Psoas muscle (tissue), 8 donors: ENCODE results near the gene CSRP2. TPM values are rescaled to one million over a fixed set of nuclear protein-coding genes. Genes with fewer than 3 reads are reported as not detected.

ENCODE experiments used
- ATAC-seq, 4 donors: fragments of 200-7000 bp; cut with Tn5 transposase; one replicate each; pipeline ENCODE4 v1.9.1; 2020; ENCODE audit warnings: moderate library complexity in 3 of 4, mild to moderate bottlenecking in 2 of 4
- DNase-seq, 2 donors: peaks; one replicate each; pipeline ENCODE4 v3.0.0-alpha.2; 2020
- H3K27ac ChIP-seq: fragments of 200-600 bp; one replicate; pipeline ENCODE4 v1.8.0; 2022
- H3K27me3 ChIP-seq, 3 donors: fragments of 200-600 bp in 1 of 3; one replicate each; pipeline versions ENCODE4 v1.6.1 to v1.8.0; 2013 to 2022; ENCODE audit warnings: low read length in 2 of 3, mild to moderate bottlenecking in 2 of 3, moderate library complexity in 1 of 3; ENCODE audit not compliant: insufficient read depth in 3 of 3
- H3K36me3 ChIP-seq, 2 donors: fragments of 200-600 bp in 1 of 2; one replicate each; pipeline versions ENCODE4 v1.6.1 to v1.8.0; 2013 to 2022; ENCODE audit warnings: low read depth in 1 of 2, mild to moderate bottlenecking in 1 of 2, moderate library complexity in 1 of 2; ENCODE audit not compliant: insufficient read depth in 1 of 2
- H3K4me1 ChIP-seq: fragments of 200-600 bp; one replicate; pipeline ENCODE4 v1.8.0; 2022
- H3K4me3 ChIP-seq: fragments of 200-600 bp; one replicate; pipeline ENCODE4 v1.8.0; 2022; ENCODE audit warnings: mild to moderate bottlenecking
- H3K9me3 ChIP-seq: fragments of 200-600 bp; one replicate; pipeline ENCODE4 v1.8.0; 2022
- CTCF ChIP-seq: fragments of 200-600 bp; IDR thresholded peaks from one replicate; pipeline ENCODE4 v1.8.0; 2022; ENCODE audit warnings: antibody characterized with exemption
- WGBS, 3 donors: extraction: QIAGEN DNeasy Blood & Tissue Kit; methylation state at CpG; one replicate each; pipeline versions ENCODE4 v1.1.6 to v1.1.7; 2013; 5-methylcytosine and 5-hydroxymethylcytosine counted together
- intact Hi-C, 2 donors: fragments of 100-400 bp; cut with DNase I; formaldehyde crosslinking; loops; one replicate each; pipeline versions ENCODE4 v1.11.0 to v1.14.2; 2022
- polyA plus RNA-seq, 3 donors: library from polyadenylated mRNA; stranded (reverse); fragments of 200-250 nt; gene quantifications; one replicate each; pipeline ENCODE4 v1.2.3, GENCODE V29; 2013
- total RNA-seq, 4 donors: library from RNA; stranded (reverse); fragmentation: NEBNext Ultra II Directional in 2 of 4; extraction: Animal tissue kit (Norgen Biotek cat#: 25700) in 2 of 4; gene quantifications; one replicate each; pipeline versions ENCODE4 v1.2.1 to v1.2.4, GENCODE V29; 2021 to 2023
- donor health status: healthy with polysubstance abuse.
- donor health status: DM: no; HTN: no; CAD: no; lungs with moderate emphysema.
- donor health status: Bipolar disorder and iron deficiency.
- donor health status: healthy.
- donor health status: DM: yes; HTN: yes; CAD: no.
- donor health status: DM: no; HTN: no; CAD: no.
- donor health status: DM: no; HTN: no; CAD: no.
- donor health status: DM: yes; HTN: yes; CAD: no.

The CSRP2 gene
- total and polyA plus RNA-seq, 7 donors = 5.2 to 22.3 (median 11.4) TPM

- TF ChIP-seq CTCF = no peak
- no peak for DNase-seq
- no peak overlapping the region for H3K27ac ChIP-seq
- H3K4me1 ChIP-seq = no peaks in the 10 kb centered on the region
- H3K36me3 ChIP-seq = no peaks in the 10 kb centered on the region
- H3K4me3 ChIP-seq = no peak overlapping the region
- intact Hi-C loops = no loop called here
- H3K9me3 ChIP-seq = no peaks in the 10 kb centered on the region
- WGBS, 3 donors = 95 to 96% (median 96%) methylated on average over 7 of the region's 7 CpGs
- ATAC-seq = no peak
- H3K27me3 ChIP-seq = no peaks in the 10 kb centered on the region
Measured at GRCh38 chr12:76880519-76881023, 1.8 kb upstream of the CSRP2 start.

DNA sequence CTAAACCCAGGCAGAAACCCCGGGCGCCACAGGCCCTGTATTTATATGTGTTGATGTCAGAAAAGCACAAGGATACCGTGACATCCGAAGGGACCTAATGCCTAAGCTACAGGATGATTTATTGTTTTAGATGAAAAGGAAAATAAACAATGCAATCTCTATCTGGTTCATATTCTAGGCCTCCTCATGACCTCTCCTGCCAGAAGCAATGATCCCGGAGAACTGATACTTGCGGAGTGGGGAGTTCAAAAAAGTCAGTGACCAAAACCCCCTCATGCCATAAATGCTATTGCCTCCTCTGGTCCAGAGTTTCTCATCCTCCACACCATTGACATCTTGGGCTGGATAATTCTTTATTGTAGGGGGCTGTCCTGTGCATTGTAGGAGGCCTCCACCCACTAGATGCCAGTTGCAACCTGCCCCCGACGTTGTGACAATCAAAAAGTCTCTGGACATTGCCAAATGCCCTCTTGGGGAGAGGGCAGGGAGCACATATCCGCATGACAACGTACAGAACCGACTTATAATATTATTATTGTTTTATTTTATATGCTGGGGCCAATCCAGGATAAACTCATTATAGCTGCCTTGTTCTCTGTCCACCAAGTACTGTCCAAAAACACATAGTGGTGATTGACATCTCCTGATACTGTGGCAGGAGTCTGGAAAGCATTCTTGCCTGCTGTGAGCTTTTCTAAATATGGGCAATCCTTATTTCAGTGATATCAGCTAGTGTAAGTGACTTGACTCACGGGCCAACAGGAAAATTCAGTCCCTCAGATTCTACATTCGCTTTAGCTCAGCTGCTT is 1.1 kb upstream of the CSRP2 start:
- H3K27ac ChIP-seq = peak overlapping the region; percentile 82
- H3K9me3 ChIP-seq = no peaks in the 10 kb centered on the region
- WGBS, 3 donors = 55 to 61% (median 57%) methylated on average over 13 of the region's 13 CpGs
- H3K27me3 ChIP-seq = no peaks in the 10 kb centered on the region
- H3K4me3 ChIP-seq = peak overlapping the region; percentile 83
- DNase-seq (no peak), ATAC-seq (no peak)
- intact Hi-C loops = no loop called here
- no peaks in the 10 kb centered on the region for H3K4me1 ChIP-seq
- no peak for TF ChIP-seq CTCF
- H3K36me3 ChIP-seq = no peaks in the 10 kb centered on the region

DNA sequence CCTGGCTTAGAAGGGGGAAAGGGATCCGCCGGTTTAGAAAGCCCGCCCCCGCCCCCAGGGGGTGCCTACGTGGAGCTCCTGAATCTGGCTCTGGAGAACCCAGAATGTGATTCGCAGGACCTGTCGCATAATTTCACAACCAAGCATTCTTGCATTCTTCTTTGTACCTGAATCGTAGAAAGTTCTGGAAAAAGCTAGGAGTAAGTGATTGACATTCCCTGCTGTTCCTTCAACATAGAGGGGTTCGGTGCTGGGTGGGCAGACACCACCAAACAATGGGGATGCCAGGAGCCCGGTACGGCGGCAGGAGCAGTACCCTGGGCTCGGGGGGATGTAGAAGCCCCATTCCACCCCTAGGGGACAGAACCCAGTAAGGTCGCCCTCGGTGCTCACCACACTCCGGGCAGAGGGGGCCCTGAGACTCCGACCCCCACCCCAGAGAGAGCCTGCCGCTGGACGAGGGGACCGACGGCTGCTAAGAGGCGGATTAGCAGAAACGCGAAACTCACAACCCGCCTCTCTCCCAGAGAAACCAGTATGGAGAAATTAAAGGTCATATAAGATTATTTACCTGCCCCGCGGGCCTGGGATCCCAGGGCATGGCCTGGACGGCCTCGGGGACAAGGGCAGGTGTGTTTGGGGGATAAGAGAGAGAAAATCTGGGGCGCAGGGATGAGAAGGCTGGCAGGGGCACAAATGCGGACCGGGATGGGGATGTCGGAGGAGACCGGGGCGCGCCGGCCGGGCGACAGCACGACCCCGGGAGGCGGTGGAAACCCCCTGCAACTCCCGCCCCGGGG is 520 bp downstream of the CSRP2 start:
- Histone ChIP-seq H3K36me3 (no peaks in the 10 kb centered on the region), H3K27ac (peak overlapping the region; percentile 82), H3K4me1 (no peaks in the 10 kb centered on the region), H3K4me3 (peak overlapping the region; percentile 83), H3K27me3 (no peaks in the 10 kb centered on the region), H3K9me3 (no peaks in the 10 kb centered on the region)
- ATAC-seq (peak in 3 of 4 donors; percentile 13 to 27 (median 22)), DNase-seq (peak; percentile 19 to 47)
- TF ChIP-seq CTCF = no peak
- intact Hi-C loops = no loop called here
- WGBS, 3 donors = 1 to 2% (median 1%) methylated on average over 44 of the region's 44 CpGs

GRCh38 chr12:76876696-76877229 is 2.1 kb downstream of the CSRP2 start:
- Histone ChIP-seq H3K4me1 (no peaks in the 10 kb centered on the region), H3K36me3 (no peaks in the 10 kb centered on the region), H3K27me3 (no peaks in the 10 kb centered on the region), H3K27ac (no peak overlapping the region), H3K4me3 (no peak overlapping the region), H3K9me3 (no peaks in the 10 kb centered on the region)
- no peak for TF ChIP-seq CTCF
- WGBS, 3 donors = 94 to 98% (median 95%) methylated on average over 2 of the region's 2 CpGs
- DNase-seq (no peak), ATAC-seq (no peak)
- intact Hi-C loops = no loop called here
